Mesodermal cell (in vitro differentiated cells): ENCODE results near the gene BSND.

Experiments used
- H3K27ac ChIP-seq: 2 replicates; pipeline ENCODE4 v1.7.0; 2013; ENCODE audit warnings: mild to moderate bottlenecking, low read depth, low read length, moderate library complexity; ENCODE audit not compliant: severe bottlenecking
- H3K36me3 ChIP-seq: 2 replicates; pipeline ENCODE4 v1.7.1; 2013; ENCODE audit warnings: mild to moderate bottlenecking, low read length, moderate library complexity; ENCODE audit not compliant: control insufficient read depth, insufficient read depth
- H3K4me1 ChIP-seq: one replicate; pipeline ENCODE4 v1.7.1; 2013; ENCODE audit warnings: mild to moderate bottlenecking, low read length; ENCODE audit not compliant: insufficient read depth, control insufficient read depth, poor library complexity, severe bottlenecking
- H3K4me3 ChIP-seq: 2 replicates; pipeline ENCODE4 v1.7.0; 2013; ENCODE audit warnings: low read length, control low read depth, mild to moderate bottlenecking; ENCODE audit not compliant: insufficient read depth, poor library complexity, severe bottlenecking; ENCODE audit errors: extremely low read depth
- H3K9me3 ChIP-seq: 2 replicates; pipeline ENCODE4 v1.7.1; 2013; ENCODE audit warnings: mild to moderate bottlenecking, low read length, moderate library complexity; ENCODE audit not compliant: control insufficient read depth
- WGBS, 2 experiments: methylation state at CpG; one replicate each; pipeline ENCODE4 v1.1.5; 2013; ENCODE audit warnings: missing lambda C conversion rate in 2 of 2; ENCODE audit not compliant: insufficient coverage in 2 of 2; 5-methylcytosine and 5-hydroxymethylcytosine counted together

The BSND gene

GRCh38 chr1:54975356-54976108, 23.2 kb upstream of the BSND start:
- Histone ChIP-seq H3K9me3 (no peaks in the 10 kb centered on the region), H3K4me3 (no peak overlapping the region), H3K36me3 (no peaks in the 10 kb centered on the region), H3K27ac (no peak overlapping the region), H3K4me1 (peaks cover 7% of the 10 kb centered on the region)
- 83 to 90% methylated on average over 3 of the region's 4 CpGs for WGBS, 2 experiments

DNA sequence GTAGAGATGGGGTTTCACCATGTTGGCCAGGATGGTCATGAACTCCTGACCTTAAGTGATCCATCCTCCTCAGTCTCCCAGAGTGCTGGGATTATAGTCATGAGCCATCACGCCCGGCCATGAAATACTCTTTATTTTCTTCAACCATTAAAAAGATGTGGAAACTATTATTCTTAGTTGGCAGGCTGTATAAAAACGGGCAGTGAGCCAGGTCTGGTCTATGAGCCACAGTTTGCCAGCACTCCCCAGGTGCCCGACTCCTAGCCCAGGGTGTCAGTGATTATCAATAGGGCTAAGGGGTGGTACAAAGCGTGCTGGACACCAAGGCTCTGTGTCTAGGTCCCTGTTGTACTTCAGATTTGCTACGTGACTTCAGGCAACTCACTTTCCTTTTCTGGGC, 22.0 kb upstream of the BSND start:
- WGBS, 2 experiments, result 89 to 97% methylated on average over 3 to 4 of the region's 6 CpGs
- Histone ChIP-seq H3K4me1 (peaks cover 7% of the 10 kb centered on the region), H3K9me3 (no peaks in the 10 kb centered on the region), H3K4me3 (no peak overlapping the region), H3K36me3 (no peaks in the 10 kb centered on the region), H3K27ac (no peak overlapping the region)

DNA sequence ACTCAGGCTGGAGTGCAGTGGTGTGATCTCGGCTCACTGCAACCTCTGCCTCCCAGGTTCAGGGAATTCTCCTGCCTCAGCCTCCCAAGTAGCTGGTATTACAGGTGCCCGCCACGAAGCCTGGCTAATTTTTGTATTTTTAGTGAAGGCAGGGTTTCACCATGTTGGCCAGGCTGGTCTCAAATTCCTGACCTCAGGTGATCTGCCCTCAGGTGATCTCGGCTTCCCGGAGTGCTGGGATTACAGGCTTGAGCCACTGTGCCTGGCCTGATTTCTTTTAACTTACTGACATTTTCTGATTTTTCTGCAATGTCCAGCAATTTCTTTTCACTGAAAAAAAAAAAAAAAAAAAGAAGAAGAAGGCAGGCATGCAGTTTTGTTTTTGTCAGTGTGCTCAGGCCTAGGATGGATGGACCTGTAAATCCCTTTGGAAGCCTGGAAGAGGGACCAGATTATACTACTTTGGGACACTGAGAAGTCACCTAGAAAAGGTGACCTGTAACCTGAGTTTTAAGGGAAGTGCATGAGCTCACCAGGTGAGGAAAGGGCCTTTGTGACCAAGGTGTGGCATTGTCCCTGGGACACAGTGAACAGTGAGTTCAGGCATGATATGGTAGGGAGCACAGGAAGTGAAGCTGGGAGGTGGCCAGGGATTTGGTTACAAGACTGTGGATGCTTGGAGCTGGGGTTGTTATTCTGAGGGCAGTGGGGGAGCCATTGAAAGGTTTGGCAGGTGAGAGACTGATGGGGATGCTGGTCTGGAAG, 21.0 kb upstream of the BSND start:
- Histone ChIP-seq H3K4me1 (peaks cover 7% of the 10 kb centered on the region), H3K36me3 (no peaks in the 10 kb centered on the region), H3K4me3 (no peak overlapping the region), H3K9me3 (no peaks in the 10 kb centered on the region), H3K27ac (no peak overlapping the region)
- 87 to 96% methylated on average over 5 of the region's 5 CpGs for WGBS, 2 experiments

DNA sequence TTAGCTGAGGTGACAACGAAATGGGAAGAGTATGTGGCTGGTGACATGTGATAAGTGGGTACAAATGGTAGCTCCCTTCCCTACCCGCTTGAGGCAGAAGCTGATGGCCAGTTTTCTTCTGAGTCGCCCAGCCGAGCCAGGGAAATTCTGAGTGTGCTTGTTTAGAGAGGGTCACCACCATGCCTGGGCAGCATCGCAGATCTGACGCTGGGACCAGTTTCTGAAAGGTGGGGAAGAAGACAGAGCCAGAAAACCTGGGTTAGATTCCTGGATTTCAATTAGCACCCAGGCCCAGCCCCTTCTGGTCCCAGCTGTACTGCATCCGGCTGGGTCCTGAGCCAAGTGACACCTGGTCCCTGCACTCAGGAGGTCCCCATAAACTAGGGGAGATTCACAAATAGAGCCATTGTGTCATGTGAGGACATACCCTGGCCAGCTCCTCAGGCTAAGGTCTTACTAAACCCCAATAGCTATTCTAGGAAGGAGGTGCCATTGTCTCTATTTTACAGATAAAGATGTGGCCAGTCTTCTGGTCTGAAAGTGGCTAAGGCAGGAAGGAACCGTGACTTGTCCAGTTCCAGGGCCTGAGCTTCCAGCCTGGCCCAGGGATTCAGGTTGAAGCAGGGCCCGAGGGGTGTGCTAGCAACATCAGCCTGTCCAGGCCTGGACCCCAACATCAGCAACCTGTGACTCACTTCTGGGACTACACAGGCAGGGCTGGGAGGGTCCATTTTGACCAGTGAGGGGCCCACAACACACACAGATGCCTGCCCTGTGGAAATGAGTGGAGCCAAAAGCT, 20.0 kb upstream of the BSND start:
- no peaks in the 10 kb centered on the region for H3K4me1 ChIP-seq
- no peak overlapping the region for H3K4me3 ChIP-seq
- no peaks in the 10 kb centered on the region for H3K36me3 ChIP-seq
- H3K27ac ChIP-seq, result no peak overlapping the region
- H3K9me3 ChIP-seq, result no peaks in the 10 kb centered on the region
- WGBS, 2 experiments, result 84 to 88% methylated on average over 7 to 9 of the region's 9 CpGs

DNA sequence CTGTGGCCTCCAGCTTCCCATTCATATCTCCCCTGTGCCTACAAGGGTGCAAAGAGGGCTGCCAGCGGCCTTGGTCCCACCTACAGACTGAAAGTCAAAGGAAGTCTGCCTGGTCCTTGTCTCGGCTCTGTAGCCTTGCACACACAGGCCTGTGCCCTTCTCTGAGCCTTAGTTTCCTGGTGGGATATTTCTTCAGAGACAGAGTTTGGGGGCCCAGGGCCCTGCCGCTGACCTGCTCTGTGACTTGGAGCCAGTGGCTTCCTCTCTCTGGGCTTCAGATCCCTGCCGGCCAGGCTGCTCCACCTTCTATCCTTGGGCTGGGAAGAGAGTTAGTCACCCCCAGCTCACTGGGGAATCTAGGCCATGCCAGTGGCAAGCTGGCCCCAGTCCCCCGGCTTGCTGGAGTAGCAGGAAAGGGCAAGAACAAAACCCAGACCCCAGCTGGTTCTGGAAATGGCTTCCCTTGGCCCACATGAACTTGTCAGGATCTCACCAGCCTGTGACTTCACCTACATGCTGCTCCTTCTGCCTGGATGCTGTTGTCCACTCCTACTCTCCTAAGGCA, 19.3 kb upstream of the BSND start:
- H3K27ac ChIP-seq, result no peak overlapping the region
- 59 to 75% methylated on average over 4 to 5 of the region's 5 CpGs for WGBS, 2 experiments

GRCh38 chr1:54980046-54980527, 18.6 kb upstream of the BSND start:
- WGBS, 2 experiments, result 25 to 51% methylated on average over 20 to 24 of the region's 25 CpGs
- Histone ChIP-seq H3K4me1 (no peaks in the 10 kb centered on the region), H3K4me3 (peak overlapping the region; percentile 21), H3K36me3 (no peaks in the 10 kb centered on the region), H3K27ac (no peak overlapping the region), H3K9me3 (no peaks in the 10 kb centered on the region)

More for the DNA sequence above, 19.3 kb upstream of the BSND start:
- H3K36me3 ChIP-seq, result no peaks in the 10 kb centered on the region
- no peaks in the 10 kb centered on the region for H3K4me1 ChIP-seq
- no peaks in the 10 kb centered on the region for H3K9me3 ChIP-seq
- no peak overlapping the region for H3K4me3 ChIP-seq

- H3K9me3 ChIP-seq, result no peaks in the 10 kb centered on the region
- H3K4me3 ChIP-seq, result peak within 1 kb of the TSS; percentile 21
- no peaks in the 10 kb centered on the region for H3K36me3 ChIP-seq
- 19 to 29% methylated on average over 60 to 66 of the region's 69 CpGs for WGBS, 2 experiments
- H3K27ac ChIP-seq, result no peak within 1 kb of the TSS
- no peaks in the 10 kb centered on the region for H3K4me1 ChIP-seq
These were observed 18.0 kb upstream of the BSND start, which contains the start of gene TMEM61 for GRCh38 chr1:54980528-54981241. TMEM61 (plus strand) TSS chr1:54980628; CDS start chr1:54981066, 438 bp downstream.

GRCh38 chr1:54981466-54981865, 17.3 kb upstream of the BSND start:
- no peak overlapping the region for H3K27ac ChIP-seq
- H3K9me3 ChIP-seq, result no peaks in the 10 kb centered on the region
- H3K4me3 ChIP-seq, result no peak overlapping the region
- 82 to 100% methylated on average over 3 to 6 of the region's 8 CpGs for WGBS, 2 experiments
- no peaks in the 10 kb centered on the region for H3K4me1 ChIP-seq
- no peaks in the 10 kb centered on the region for H3K36me3 ChIP-seq

DNA sequence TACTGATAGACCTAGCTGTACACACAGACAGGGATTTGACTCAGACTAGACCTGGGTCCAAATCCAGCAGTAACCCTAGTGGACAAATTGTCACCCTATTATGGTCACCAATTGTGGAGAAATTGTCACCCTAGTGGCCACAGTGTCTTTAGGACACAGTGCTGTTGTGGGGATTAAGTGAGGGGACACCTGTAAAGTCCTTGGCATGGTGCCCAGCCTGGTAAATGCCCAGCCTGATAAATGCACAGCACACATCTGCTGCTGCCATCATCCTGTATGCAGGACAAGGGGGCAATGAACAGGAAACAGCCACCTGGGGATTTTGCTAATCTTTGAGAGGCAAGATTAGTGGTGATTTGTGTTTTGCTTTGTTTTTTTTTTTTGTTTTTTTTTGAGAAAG, 16.0 kb upstream of the BSND start:
- no peaks in the 10 kb centered on the region for H3K4me1 ChIP-seq
- H3K4me3 ChIP-seq, result no peak overlapping the region
- no peak overlapping the region for H3K27ac ChIP-seq
- no peaks in the 10 kb centered on the region for H3K9me3 ChIP-seq
- H3K36me3 ChIP-seq, result no peaks in the 10 kb centered on the region
